Activated T-cell treated with anti-CD3 and anti-CD28 coated beads for 1 hour (primary cell): Measurements from ENCODE around the gene FBXW11.
"Not testable (repeated sequence)": the region's sequence is repeated elsewhere in the genome, so short reads cannot be mapped to it uniquely, and the experiment has no call there.

Experiments used
- DNase-seq: peaks from one replicate; pipeline ENCODE4 v3.0.0-alpha.2; 2020; ENCODE audit warnings: low read depth

The FBXW11 gene

GRCh38 chr5:171953860-171954701, 52.4 kb downstream of the FBXW11 start:
- DNase-seq = no peak

DNA sequence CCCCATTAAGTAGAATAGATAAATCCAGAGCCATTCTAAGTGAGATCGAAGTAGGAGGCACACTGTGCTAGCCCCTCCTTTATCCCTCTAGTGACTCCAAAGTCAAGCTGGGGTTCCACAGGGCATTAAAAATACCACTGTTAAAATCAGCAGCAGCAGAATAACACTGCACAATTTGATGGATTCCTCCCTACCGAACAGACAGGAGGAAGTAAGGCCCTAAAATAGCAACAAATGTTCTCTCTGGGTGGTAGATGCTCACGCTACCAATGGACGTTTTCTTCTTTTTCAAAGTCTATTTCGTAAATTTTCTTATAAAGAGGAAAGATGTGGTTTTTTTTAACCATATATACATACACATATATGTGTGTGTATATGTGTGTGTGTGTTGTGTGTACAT, 54.4 kb downstream of the FBXW11 start:
- no peak for DNase-seq

GRCh38 chr5:171951218-171951617, 55.2 kb downstream of the FBXW11 start:
- DNase-seq = no peak

GRCh38 chr5:171946000-171946781, 60.2 kb downstream of the FBXW11 start:
- no peak for DNase-seq

DNA sequence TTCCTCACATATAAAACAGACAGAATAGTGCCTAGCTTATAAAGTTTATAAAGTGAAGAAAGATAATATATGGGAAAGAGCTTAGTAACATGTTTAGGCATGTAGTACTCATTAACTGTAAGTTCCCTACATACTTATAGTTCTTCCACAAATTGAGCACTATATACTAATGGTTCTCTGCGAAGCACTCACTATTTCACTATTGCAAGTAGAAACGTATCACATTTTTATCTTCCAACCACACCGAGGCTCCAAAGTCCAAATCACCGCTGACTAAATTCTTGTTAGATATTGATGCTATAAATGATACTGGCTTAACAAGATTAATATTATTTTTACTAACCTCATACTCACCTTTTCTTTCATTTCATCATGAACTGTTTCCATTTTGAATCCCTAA, 61.0 kb downstream of the FBXW11 start:
- no peak for DNase-seq

DNA sequence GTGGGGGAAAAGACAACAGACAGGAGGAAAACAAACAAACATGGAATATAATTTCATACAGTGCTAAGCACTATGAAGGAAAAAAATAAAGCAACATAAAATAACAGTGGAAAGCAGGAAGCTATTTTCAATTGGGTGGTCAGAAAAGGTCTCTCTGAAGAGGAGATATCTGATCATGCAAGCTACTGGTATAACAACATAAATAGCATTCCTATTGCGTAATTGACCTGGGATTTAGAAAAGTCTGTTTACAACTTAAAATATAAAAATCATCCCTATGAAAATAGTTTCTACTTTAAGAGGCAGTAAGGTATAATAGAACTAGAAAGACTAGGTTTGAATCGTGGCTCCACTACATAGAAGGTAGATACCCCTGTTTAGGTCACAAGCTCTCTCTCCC, 61.4 kb downstream of the FBXW11 start:
- no peak for DNase-seq

GRCh38 chr5:171942112-171942516, 64.3 kb downstream of the FBXW11 start:
- not testable (repeated sequence) for DNase-seq

DNA sequence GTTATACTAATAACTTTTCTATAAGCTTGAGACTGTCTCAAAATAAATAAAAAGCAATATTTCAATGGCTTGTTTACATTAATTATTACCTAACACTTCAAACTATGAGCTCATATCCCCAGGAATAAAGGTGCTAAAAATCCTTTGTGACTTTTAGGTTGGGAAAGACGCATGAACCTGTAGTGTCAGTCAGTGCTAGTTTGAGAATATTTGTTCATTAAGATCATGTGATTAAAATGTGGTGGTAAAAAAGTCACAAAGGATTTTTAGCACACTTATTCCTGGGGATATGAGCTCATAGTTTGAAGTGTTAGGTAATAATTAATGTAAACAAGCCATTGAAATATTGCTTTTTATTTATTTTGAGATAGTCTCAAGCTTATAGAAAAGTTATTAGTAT, 64.8 kb downstream of the FBXW11 start:
- DNase-seq = not testable (repeated sequence)

DNA sequence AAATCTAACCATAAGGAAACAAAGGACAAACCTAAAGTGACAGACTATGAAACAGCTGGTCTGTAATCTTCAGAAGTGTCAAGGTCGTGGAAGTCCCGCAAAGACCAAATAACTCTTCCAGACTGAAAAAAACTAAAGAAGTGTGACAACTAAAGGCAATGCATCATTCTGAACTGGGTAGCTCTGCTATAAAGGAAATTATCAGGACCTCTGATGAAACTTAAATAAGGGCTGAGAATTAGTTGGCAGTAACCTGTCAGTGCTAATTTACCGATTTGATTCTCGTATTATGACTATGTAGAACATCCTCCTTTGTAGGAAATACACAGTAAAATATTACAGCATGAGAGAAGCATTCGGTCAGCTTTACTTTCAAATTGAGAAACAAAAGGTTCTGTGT, 65.2 kb downstream of the FBXW11 start:
- DNase-seq = not testable (repeated sequence)

DNA sequence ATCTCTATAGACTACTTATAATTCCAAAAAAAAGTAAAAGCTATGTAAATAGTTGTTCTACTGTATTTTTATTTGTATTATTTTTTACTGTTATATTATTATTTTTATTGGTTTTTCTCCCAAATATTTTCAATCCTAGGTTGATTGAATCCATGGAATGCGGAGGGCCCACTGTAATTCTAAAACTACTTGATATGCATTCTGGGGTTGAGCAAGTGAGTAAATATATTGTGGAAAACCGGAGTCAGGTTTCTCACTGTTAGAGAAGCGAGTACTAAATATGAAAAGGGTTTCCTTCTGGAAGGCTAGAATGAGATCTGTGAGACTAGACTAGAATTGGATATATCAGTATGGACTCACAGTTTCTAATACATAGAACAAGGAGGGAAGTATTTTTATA, 66.5 kb downstream of the FBXW11 start:
- DNase-seq = no peak

DNA sequence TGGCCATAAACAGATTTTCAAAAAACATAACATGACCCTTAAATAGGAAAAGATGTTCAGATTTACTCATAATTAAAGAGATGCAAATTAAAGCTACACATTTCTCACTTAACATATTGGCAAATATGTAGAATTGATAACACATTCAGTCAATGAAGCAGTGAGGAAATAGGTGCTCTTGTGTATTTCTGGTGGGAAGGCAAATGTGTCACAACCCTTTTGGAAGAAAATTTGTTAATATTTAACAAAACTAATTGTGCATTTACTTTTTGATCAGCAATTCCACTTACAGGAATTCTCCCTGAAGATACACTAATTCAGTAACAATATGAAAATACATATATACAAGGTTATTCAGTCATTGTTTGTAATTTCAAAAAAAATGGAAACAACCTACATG, 68.1 kb downstream of the FBXW11 start:
- DNase-seq = no peak

DNA sequence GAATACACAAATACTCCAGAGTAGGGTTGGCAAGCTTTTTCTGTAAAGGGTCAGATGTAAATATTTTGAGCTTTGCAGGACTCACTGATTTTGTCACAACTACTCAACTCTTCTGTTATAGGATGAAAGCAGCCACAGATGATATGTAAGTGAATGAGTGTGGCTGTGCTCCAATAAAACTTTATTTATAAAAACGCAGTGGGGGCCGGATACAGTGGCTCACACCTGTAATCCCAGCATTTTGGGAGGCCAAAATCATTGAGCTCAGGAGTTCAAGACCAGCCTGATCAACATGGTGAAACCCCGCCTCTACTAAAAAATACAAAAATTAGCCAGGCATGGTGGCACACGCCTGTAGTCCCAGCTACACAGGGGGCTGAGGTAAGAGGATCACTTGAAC, 69.1 kb downstream of the FBXW11 start:
- no peak for DNase-seq

- no peak for DNase-seq
These were observed 71.9 kb downstream of the FBXW11 start for GRCh38 chr5:171934586-171934985.

GRCh38 chr5:171931163-171931562, 75.3 kb downstream of the FBXW11 start:
- DNase-seq = no peak

GRCh38 chr5:171927345-171927941, 79.0 kb downstream of the FBXW11 start:
- no peak for DNase-seq

DNA sequence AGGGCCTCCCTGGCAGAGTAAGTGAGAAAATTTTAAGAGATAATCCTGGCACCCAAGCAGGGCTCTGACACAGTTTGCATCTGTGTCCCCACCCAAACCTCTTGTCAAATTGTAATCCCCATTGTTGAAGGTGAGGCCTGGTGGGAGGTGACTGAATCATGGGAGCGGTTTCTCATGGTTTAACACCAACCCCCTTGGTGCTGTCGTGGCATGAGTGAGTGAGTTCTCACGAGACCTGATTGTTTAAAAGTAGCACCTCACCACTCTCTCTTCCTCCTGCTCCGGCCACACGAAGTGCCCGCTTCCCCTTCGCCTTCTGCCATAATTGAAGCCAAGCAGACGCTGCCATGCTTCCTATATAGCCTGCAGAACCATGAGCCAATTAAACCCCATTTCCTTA, 80.1 kb downstream of the FBXW11 start:
- no peak for DNase-seq

DNA sequence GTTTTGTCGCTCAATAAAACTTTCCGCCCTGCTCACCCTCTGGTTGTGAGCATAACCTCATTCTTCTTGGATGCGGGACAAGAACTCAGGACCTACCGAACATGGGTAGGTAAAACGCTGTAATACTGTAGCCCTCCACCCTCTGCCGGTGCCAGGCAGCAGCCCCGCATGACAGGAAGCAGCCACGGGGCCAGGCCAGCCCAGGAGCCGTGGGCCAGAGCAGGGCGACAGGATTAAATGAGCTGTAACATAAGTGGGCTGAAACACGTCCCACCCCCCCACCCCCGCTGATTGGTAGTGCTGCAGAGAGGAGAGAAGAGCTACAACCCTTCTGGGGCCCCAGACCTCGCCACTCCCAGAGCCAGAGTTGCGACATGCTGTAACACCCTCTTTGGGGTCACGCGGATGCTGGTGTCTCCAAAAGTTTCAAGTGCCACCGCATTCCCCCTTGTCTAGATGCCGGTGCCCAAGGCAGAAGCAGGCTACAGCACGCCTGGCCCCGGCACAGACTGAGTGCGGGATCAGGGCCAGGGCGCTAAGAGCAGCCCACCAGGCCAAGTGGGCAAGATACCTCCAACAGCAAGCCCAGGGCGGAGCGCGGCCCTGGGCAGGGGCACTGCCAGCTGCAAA, 81.8 kb downstream of the FBXW11 start:
- no peak for DNase-seq

- no peak for DNase-seq
These were observed 85.6 kb downstream of the FBXW11 start for GRCh38 chr5:171920765-171921391.

DNA sequence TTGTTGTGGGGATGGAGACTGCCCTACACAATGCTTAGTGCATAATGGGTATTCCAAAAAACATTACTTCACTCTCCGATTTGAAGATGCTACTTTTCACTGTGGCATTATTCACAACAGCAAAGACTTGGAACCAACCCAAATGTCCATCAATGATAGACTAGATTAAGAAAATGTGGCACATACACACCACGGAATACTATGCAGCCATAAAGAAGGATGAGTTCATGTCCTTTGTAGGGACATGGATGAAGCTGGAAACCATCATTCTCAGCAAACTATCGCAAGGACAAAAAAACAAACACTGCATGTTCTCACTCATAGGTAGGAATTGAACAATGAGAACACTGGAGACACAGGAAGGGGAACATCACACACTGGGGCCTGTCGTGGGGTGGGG, 90.7 kb downstream of the FBXW11 start:
- DNase-seq = not testable (repeated sequence)

GRCh38 chr5:171914726-171915338, 91.6 kb downstream of the FBXW11 start:
- no peak for DNase-seq

GRCh38 chr5:171913987-171914273, 92.5 kb downstream of the FBXW11 start:
- no peak for DNase-seq

GRCh38 chr5:171911152-171911551, 95.3 kb downstream of the FBXW11 start:
- no peak for DNase-seq
